GM19351 (cell line): ENCODE results near the gene SMAD4.

ENCODE experiments used
- ATAC-seq: cut with Tn5 transposase; IDR thresholded peaks from one replicate; pipeline ENCODE4 v1.9.1; 2021; ENCODE audit warnings: mild to moderate bottlenecking, moderate library complexity; ENCODE audit not compliant: unreplicated experiment

The SMAD4 gene

DNA sequence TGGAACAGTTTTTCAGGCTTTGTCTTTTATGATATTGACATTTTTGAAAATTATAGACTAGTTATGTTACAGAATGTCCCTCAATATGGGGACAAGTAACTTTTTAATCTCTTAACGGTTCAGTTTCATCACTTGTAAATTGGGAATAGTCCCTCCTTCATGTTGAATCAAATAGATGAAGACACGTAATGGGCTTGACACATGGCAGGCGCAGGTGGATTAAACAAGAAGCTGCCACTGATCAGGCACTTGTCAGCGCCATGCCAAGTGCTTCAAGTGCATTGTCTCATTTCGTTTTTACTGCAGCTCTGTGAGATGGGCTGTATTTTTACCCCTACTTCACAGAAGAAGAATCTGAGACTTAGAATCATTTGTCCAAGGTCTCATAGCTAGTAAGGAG is 9.5 kb upstream of the SMAD4 start:
- no peak for ATAC-seq

DNA sequence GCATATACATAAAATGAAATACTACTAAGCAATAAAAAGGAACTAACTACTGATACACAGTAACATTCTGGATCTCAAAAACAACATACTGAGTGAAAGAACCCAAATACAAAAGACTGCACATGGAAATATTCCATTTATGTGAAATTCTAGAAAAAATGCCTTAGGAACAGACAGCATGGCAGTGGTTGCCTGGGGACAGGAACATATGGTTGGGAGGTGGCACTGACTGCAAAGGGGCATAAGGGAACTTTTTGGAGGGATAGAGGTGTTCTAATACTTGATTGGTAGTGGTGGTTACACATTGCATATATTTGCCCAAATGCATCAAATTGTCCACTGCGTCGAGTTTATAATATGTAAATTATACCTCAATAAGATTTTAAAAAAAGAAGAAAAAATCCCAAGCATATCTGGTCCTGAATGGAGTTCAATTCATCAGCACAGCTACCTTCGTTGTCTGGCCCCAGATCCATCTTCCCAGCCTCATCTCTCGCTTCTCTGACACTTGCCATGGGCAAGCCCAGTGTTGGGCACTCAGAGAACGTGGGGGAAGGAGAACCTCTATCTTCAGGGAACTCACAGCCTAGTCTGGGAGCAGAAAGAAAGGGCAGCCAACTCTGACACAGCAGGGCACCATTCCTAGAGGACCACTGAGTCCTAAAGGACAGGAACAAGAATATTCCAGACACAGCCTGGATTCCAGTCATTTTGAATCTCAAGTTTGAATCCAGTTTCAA is 8.6 kb upstream of the SMAD4 start:
- no peak for ATAC-seq

DNA sequence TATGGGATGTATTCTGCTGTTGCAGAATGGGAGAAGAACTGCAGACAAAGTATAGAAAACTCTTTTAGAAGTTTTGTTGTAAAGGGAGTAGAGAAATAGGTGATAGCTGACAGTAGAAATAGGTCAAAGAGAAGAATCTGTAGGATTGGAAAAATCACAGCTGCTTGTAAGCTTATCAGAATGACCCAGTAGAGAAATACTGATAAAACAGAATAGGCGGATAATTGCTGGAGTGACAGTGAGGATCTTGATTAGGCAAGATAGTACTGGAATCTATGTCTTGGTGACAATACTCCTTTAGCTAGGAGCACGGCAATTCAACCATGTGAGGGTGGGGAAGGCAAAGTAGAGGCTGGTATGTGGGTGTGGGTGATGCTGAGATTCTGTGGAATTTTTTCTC is 4.5 kb upstream of the SMAD4 start:
- no peak for ATAC-seq

DNA sequence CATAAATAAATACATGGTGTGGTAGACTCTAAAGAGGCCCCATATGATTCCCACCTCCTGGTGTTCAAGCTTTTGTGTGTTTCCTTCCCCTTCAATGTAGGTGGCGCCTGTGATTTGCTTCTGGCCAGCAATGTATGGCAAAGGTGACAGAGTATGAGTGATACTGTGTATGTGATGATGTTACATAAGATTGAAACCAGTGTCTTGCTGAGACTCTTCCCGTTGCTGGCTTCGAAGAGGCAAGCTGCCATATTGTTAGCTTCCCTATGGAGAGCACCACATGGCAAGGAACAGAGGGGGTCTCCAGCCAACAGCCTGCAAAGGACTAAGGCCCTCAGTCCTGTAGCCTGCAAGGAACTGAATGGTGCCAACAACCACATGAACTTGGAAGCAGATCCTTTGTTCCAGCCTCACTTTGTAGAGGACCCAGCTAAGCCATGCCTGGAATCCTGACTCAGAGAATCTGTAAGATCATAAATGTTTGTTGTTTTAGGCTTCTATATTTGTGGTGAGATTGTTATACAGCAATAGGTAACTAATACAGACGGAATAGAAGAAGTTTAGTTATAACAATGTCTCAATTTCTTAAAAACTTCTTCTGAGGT is 1.7 kb upstream of the SMAD4 start:
- peak; percentile 42 for ATAC-seq

DNA sequence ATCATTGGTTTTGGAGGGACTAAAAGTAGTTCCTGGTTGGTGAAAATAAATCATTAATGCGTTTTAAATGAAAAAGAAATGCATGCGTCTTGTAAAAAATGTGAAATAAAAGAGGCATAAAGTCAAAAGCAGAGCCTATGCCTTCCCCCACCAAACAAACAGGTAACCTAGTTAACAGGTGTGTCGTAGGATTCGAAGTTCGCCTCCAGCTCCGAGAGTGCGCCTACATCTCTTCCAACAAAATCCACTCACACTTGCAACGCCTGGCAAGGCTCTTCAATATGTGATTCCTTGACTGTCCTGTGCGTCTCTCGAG is 677 bp upstream of the SMAD4 start:
- peak; percentile 13 for ATAC-seq

DNA sequence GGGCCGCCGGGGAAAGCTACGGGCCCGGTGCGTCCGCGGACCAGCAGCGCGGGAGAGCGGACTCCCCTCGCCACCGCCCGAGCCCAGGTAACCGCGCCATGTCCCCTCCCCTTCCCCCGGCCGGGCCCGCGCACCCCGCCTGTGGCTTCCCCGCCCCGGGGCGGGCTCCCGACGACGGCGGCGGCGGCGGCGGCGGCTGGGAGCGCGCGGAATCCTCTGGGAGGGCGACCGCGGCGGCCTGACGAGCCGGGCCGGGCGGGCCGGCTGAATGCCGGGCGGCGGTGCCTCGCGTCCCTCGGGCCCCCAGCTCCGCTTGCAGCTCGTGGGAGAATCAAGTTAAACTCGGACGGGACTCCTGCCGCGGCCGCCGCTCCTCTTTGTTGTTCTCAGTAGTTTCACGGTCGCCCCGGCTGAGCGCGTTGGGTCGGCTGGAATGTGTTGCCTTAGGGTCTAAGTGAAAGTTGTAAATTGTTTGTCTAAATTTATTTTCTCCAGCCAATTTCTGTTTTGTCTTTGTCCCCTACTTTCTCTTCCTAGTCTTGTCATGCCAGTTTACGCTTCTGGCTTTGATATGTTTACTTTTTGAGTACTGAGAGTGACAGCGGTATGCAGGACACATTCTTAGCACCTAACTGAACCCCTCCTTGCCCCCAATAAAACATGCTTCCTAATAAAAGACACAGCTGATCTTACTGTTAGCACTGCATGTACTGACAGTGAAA is 685 bp downstream of the SMAD4 start:
- peak; percentile 55 for ATAC-seq

DNA sequence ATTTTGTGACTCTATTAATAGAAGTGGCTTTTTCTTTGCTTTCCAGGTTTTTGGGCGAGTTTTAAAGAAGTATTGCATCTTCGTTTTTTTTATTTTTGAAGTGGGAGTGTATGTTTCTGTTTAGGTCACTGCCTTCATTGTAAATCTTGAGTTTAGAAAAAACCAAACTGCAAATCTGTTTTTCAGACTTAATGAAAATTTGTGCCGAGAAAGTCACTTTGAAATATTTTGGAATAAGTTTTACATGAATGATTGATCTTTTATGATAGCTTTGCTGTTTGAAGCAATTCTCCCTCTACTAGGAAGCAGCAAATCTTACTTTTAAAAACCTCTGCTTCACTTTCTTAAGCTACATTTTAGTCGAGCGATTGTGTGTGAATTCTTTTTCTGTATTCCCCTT is 2.2 kb downstream of the SMAD4 start:
- no peak for ATAC-seq

DNA sequence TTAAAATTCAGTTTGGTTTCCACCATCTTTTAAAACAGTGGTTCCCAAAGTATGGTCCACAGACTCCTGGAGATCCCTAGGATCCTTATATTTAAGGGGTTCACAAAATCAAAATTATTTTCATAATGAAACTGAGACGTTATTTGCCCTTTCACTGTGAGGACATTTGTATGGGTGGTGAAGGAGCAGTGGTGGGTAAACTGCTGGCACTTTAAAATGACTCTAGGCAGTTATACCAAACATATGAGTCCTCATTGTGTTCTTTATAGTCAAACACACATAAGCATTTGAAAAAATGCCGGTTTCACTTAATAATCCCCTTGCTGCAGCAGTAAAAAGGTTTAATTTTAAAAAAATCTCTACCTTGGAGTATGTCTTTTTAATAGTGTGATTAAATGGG is 7.2 kb downstream of the SMAD4 start:
- ATAC-seq: no peak

DNA sequence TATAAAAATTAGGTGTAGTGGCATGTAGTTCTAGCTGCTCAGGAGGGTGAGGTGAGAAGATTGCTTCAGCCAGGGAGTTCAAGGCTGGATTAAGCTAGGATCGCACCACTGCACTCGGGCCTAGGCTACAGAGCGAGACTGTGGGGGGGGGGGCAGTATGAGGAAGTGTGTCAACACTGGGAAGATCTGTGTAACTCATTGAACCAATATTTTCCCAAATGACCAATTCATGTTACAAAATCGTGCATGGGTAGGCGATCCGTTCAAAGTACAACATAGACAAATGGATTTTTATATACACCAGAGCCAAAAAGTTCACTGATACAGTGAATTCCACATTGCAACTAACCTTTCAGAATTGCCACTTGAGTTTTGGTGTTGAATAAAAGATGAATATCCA is 8.1 kb downstream of the SMAD4 start:
- ATAC-seq: no peak

DNA sequence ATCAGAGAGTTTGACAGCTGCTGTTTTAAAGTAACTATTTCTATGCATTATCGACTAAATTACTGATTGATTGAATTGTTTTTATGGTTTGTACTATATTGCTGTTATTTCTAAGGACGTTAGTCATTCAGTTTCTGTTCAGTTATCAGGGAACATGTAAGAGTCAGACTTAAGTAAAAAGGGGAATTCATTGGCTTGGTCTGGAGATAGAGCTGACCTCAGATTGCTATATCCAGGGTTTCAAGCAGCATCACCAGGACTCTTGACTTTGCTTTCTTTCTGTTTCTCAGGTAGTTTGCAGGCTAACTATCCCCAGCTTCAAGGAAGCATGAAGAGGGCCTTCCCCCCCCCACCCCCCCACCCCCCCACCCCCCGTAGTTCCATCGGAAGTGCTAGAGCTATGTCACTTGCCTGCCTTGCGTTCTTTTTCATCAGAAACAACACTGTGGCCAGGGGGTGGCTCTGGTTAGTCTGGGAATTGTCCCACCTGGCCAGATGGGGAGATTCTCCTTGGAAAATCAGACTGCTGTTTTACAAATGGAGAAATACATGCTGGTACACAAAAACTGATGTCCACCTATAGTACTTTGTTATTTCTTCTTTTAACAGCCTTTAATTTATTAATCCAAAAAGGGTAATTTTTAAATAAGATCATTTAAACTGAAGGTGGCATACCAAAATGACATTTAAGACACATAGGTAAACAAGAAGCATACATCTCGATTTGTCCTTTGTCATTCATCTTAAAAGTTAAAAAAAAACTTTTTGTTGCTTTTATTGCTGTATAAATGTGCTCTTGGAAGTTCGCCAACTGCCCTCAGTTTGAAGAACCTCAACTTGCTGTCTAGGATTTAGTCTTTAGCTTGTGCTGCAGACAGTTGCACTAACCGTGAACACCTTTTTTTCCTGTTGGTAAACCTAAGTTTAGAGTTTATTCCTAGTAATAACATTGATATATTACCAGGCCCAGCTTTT is 9.4 kb downstream of the SMAD4 start:
- no peak for ATAC-seq

DNA sequence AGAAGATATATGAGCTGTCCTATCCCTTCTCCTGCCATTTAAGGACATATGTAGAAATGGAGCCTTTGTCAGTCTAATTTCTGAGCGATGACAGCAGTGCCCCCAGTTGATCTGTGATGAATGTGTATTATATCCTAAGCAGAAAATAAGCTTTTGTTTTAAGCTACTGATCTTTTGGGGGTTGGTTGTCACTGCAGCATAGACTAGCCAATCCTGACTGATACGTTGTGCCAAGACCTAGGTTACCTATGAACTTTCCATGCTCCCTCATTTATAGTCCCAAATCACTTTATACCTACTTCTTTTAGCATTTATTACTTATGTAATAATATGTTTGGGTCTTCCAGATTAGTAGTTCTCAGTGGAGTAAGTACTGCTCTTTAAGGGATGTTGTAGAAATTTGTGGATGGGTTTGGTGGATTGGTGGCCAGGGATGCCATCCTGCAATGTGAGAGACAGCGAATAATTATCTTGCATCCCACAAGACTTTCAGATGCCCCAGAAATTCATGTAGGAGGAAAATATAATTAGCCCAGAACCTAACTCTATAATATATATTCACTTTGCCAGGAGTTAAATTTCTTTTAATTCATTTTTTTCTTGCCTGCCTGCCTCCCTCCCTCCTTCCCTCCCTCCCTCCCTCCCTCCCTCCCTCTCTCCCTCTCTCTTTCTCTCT is 11.8 kb downstream of the SMAD4 start:
- no peak for ATAC-seq

DNA sequence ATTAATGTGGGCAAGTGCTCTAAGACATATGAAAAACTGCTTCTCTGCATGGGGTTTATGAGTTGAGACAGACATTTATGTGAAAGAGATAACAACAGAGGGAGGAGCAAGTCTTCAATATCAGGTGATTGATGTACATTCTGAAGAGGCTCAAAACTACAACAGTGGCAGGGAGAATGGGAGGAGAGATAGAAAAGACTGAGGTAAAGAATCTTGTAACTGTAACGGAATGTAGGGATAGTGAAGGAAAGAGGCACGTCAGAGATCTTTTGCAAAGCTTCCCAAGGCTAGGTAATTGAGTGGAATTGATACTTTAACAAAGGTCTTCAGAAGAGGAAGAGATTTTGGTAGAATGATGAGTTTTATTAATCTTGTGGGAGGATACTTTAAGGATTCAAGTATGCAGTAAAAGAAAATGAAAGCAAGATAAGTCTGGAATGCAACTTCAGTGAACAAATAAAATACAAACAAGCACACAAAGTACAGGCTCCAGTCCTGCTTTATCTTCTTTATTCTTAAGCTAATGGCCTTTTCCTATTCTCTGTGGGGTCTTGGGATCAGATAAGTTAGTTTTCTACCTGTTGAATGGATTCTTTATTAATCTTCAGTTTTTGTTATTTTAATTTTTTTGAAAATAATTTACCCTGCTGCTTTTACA is 15.0 kb downstream of the SMAD4 start:
- ATAC-seq: no peak

DNA sequence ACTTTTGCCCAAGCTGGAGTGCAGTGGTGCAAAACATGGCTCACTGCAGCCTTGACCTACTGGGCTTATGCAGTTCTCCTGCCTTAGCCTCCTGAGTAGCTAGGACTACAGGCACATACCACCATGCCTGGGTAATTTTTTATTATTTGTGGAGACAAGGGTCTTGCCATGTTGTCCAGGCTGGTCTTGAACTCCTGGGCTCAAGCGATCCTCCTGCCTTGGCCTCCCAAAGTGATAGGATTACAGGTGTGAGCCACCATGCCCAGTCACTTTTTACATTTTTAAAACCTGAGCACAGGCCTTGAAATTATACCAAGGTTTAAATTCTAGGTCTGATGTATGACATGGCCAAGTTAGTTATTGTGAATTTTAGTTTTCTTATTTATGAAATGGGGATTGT is 18.2 kb downstream of the SMAD4 start:
- no peak for ATAC-seq

DNA sequence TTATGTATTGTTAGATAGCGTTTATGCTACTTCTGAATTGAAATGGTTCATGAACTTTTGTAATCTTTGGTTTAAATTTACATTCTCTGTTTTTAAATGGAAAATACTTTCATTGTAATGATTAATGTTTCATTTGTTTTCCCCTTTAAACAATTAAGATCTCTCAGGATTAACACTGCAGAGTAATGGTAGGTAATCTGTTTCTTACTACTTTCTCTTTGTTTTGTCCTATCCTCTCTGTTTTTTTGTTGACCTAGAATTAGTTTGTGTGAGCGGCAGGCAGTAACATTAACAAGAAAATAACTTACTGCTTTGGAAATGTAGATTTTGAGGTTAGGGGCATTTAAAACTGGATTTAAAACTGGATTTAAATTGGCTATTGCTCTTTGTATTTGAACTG is 19.1 kb downstream of the SMAD4 start:
- no peak for ATAC-seq

DNA sequence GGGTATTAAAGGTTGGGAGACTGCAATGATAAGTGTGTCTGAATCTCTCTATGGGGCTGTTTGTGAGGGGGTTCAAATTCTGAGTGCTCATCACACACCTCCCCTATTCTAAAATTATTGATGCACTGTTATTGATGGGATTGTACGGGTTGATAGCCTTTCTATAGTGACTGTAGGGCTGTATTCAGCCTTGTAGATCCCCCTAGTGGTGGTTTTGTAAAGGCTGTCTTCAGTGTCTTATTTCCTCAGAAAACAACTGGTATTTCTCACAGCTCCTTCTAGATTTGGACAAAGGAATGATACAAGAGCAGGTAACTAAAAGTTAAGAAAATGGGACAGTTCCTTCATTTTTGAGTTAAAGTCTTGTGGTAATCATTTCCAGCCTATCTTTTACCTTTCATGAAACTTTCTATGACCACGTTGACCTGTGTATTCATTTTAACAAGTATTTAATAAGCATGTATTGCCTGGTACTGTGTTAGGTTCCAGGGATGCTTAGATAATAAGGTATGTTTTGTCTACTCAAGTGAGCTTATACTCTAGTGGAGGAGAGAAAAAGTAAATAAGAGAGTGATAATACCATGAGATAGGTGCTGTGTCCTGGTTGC is 21.2 kb downstream of the SMAD4 start:
- ATAC-seq: peak; percentile 86

DNA sequence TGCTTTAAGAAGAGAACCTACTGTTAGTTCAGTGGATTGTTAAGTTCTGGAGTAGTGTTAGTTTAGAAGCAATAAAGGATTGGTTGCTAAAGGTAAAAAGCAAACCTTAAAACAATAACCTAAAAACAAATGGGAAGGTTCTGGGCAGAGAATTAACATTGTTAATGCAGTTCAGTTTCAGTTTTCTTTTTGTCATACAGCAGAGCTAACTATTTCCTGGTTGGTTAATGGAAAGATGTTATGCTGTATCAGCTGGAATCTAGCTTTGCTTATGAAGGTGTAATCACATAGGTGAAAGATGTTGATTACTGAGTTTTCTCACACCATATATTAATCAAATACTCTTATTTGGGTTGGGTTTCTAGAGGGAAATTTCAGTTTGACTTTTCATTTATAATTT is 23.8 kb downstream of the SMAD4 start:
- peak; percentile 67 for ATAC-seq

DNA sequence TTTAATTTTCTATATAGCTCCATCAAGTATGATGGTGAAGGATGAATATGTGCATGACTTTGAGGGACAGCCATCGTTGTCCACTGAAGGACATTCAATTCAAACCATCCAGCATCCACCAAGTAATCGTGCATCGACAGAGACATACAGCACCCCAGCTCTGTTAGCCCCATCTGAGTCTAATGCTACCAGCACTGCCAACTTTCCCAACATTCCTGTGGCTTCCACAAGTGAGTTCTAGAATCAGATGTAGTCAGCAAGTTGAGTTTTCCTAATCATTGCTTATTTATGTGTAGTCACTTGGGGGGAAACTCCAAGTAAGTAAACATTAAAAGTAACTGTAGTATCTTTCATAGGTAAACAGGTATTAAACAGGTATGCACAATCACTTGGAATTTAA is 24.8 kb downstream of the SMAD4 start:
- no peak for ATAC-seq

DNA sequence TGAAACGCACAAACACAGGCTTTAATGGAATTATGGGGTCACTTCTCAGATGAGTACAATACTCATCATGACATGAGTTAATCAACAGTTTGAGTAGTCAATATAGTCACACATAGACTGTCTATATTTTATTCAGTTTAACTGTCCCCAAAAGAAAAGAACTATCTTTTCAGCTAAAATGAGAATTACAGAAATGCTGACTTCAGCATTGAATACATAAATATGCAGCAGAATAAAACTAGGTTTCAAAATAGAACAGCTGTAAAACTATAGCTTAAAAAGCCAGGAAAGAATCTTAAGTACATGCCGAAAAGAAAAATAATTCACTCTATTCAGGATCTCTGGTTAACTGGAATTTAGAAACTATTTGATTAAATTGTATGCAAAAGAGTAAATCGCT is 30.0 kb downstream of the SMAD4 start:
- ATAC-seq: no peak

DNA sequence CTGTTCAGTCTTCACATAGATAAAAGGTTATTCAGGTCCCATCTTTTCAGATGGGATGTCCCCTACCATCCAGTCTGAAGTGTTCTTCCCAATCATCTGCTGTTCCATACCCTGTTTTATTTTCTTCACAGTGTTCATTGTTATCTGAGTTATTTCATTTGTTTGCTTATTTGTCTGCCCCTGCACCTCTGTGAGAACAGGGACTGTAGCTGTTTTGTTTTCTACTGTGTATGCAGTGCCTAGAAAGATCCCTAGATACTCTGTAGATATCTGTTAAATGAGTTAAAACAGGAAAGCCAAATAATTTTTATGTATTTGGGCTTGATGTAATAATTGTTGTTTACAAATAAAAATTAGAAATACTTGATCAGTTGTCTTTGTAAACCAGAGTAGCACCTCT is 34.2 kb downstream of the SMAD4 start:
- no peak for ATAC-seq

DNA sequence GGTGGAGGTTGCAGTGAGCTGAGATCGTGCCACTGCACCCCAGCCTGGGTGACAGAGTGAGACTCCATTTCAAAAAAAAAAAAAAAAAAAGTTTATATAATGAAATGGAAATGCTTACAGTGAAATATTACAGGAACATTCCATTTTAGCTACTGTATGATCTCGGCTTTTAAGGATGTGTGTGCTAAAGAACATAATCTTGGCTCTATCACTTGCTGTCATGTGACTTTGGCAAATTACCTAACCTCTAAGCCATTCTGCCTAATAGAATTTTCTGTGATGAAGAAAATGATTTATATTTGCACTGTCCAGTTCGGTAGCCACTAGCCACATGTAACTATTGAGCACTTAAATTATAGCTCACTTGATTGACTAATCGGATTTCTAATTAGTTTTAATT is 36.3 kb downstream of the SMAD4 start:
- no peak for ATAC-seq
